Erythroblast (primary cell): Measurements from ENCODE around the gene CCDC30.

Experiments
- GATA1 ChIP-seq: IDR thresholded peaks from 2 replicates; pipeline ENCODE4 v1.6.1; 2011; ENCODE audit warnings: low read depth, mild to moderate bottlenecking, control low read depth, low read length, moderate library complexity
- POLR2A ChIP-seq: IDR thresholded peaks from 2 replicates; pipeline ENCODE4 v1.6.1; 2011; ENCODE audit warnings: mild to moderate bottlenecking, low read length

- TF ChIP-seq POLR2A, result no peak
- no peak for TF ChIP-seq GATA1
These were observed 55.8 kb downstream of the CCDC30 start for GRCh38 chr1:42518908-42519307.
